HepG2 (cell line): ENCODE measurements around the gene TUBA8. TPM values are rescaled to one million over a fixed set of nuclear protein-coding genes. Genes with fewer than 3 reads are reported as not detected.

Source experiments
- BORCS8-MEF2B ChIP-seq: sonication (generic); formaldehyde crosslinking; IDR thresholded peaks from 2 replicates; pipeline ENCODE4 v1.8.0; 2022; ENCODE audit warnings: mild to moderate bottlenecking, missing genetic modification reagents
- CREBL2 ChIP-seq: sonication (generic); formaldehyde crosslinking; IDR thresholded peaks from 2 replicates; pipeline ENCODE4 v1.8.1; 2023; ENCODE audit warnings: missing genetic modification reagents, mild to moderate bottlenecking, borderline replicate concordance
- ETV5 ChIP-seq: IDR thresholded peaks from 2 replicates; pipeline ENCODE4 v1.6.1; 2018; ENCODE audit warnings: missing biosample characterization, missing genetic modification reagents, inconsistent platforms, borderline replicate concordance
- FOXO1 ChIP-seq: sonication (generic); formaldehyde crosslinking; IDR thresholded peaks from 2 replicates; pipeline ENCODE4 v1.4.0; 2020; ENCODE audit warnings: missing genetic modification reagents
- GLI4 ChIP-seq: sonication (generic); formaldehyde crosslinking; IDR thresholded peaks from 2 replicates; pipeline ENCODE4 v1.5.1; 2020; ENCODE audit warnings: missing genetic modification reagents, mild to moderate bottlenecking, moderate library complexity, borderline replicate concordance
- GPBP1L1 ChIP-seq: sonication (generic); formaldehyde crosslinking; IDR thresholded peaks from 2 replicates; pipeline ENCODE4 v1.5.0; 2020; ENCODE audit warnings: mild to moderate bottlenecking, missing genetic modification reagents
- HBP1 ChIP-seq: IDR thresholded peaks from 2 replicates; pipeline ENCODE4 v1.6.1; 2016; ENCODE audit warnings: low read depth, control low read depth
- MAFK ChIP-seq, 2 experiments: IDR thresholded peaks in 1 of 2; conservative IDR thresholded peaks in 1 of 2; 2 replicates each; pipeline ENCODE4 v1.6.1; 2011; ENCODE audit warnings: improper control_type of control experiment in 2 of 2, low read length in 2 of 2
- MYPOP ChIP-seq: sonication (generic); formaldehyde crosslinking; IDR thresholded peaks from 2 replicates; pipeline ENCODE4 v1.8.1; 2023; ENCODE audit warnings: mild to moderate bottlenecking, moderate library complexity, missing genetic modification reagents
- PAF1 ChIP-seq: IDR thresholded peaks from 2 replicates; pipeline ENCODE4 v1.6.1; 2016; ENCODE audit warnings: missing genetic modification reagents, missing compliant biosample characterization
- TAF15 ChIP-seq: fragments of 200-400 bp; formaldehyde crosslinking; IDR thresholded peaks from one replicate; pipeline ENCODE4 v1.6.1; 2018; ENCODE audit warnings: mild to moderate bottlenecking, low read depth, low read length; ENCODE audit not compliant: poor library complexity, severe bottlenecking
- ZBTB8A ChIP-seq: sonication (generic); formaldehyde crosslinking; IDR thresholded peaks from 2 replicates; pipeline ENCODE4 v1.4.0; 2020; ENCODE audit warnings: mild to moderate bottlenecking, low read depth, missing genetic modification reagents, borderline replicate concordance
- ZNF205 ChIP-seq: IDR thresholded peaks from 2 replicates; pipeline ENCODE4 v1.6.1; 2018; ENCODE audit warnings: missing biosample characterization, missing genetic modification reagents
- ZNF678 ChIP-seq: sonication (generic); formaldehyde crosslinking; IDR thresholded peaks from 2 replicates; pipeline ENCODE4 v1.4.0; 2020; ENCODE audit warnings: mild to moderate bottlenecking, missing genetic modification reagents
- ZSCAN12 ChIP-seq: sonication (generic); formaldehyde crosslinking; IDR thresholded peaks from 2 replicates; pipeline ENCODE4 v1.9.0; 2021; ENCODE audit warnings: mild to moderate bottlenecking, missing genetic modification reagents
- polyA plus RNA-seq, 8 experiments: library from polyadenylated mRNA; depleted of rRNA in 3 of 8; stranded (reverse) in 7 of 8; unstranded in 1 of 8; fragments of >200 nt; fragmentation: Illumina TruSeq in 4 of 8; extraction: Trizol in 4 of 8; gene quantifications; 2 replicates each; pipeline versions ENCODE4 v1.2.1 to v1.2.3, GENCODE V29; 2011 to 2016; ENCODE audit warnings: low read depth in 4 of 8, missing spikeins in 1 of 8, mixed read lengths in 1 of 8; ENCODE audit not compliant: insufficient read depth in 1 of 8
- total RNA-seq, 5 experiments: library from RNA; depleted of rRNA; stranded (reverse); fragments of >200 nt; fragmentation: Illumina TruSeq; extraction: Trizol; gene quantifications; 2 replicates each; pipeline ENCODE4 v1.2.3, GENCODE V29; 2016; ENCODE audit warnings: low read depth in 1 of 5
- TF ChIP-seq, protein P1 (sequence below): sonication (generic); formaldehyde crosslinking; IDR thresholded peaks from 2 replicates; pipeline ENCODE4 v1.8.0; 2022; ENCODE audit warnings: mild to moderate bottlenecking, missing genetic modification reagents; ENCODE audit not compliant: insufficient replicate concordance
- TF ChIP-seq, protein P2 (sequence below): sonication (generic); formaldehyde crosslinking; IDR thresholded peaks from 2 replicates; pipeline ENCODE4 v1.4.0; 2020; ENCODE audit warnings: missing genetic modification reagents, borderline replicate concordance
- TF ChIP-seq, protein P3 (sequence below): sonication (generic); formaldehyde crosslinking; IDR thresholded peaks from 2 replicates; pipeline ENCODE4 v1.4.0; 2020; ENCODE audit warnings: low read depth, mild to moderate bottlenecking, missing genetic modification reagents

The TUBA8 gene
- total and polyA plus RNA-seq, 2 of the 13 experiments (the other 11 are each of a cell fraction or from before 2014, with no cell fraction given), result 0.35 to 0.69 TPM

DNA sequence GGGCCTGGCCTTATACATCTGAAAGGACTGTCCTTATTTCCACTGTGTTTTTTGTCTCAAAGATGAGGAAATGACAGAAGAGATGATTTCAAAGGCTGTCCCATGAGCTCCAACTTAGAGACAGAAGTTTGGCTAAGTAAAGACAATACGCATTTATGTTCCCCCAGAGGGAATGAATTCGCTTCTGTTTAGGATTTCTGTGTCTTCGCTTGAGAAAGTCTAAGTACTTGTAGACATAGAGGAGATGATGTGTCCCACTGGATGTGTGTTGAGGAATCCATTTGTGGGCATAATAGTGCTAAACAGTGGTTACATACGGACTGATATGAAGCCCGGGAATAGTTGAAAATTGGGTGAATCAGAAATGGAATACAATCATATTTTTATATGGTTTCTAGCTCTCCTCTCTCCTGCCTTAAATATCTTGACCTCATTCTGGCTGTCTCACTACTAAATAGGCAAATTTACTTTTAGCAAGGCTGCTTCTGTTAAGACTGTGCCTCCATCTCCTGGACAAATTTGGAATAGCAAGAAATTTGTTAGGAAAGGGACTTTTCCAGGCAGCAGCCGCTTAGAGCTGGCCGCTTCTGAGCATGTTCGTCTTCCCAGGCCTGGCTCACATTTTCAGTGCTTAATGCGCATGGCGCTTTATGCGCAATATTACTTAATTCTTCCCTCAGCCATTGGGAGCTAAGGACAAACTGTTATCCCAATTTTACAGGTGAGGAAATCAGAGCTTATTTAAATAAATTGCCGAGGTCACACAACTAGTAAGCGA, 34.7 kb upstream of the TUBA8 start (continued):
- TF ChIP-seq BORCS8-MEF2B (no peak), FOXO1 (no peak), TAF15 (no peak), MAFK (conservative IDR thresholded peaks at IDR 0.05 in 1 of 2, IDR thresholded peaks at IDR 0.05 in 1 of 2; ENCODE audit: low read length in 2 of 2) (no peak), ZBTB8A (CRISPR knock-in tag) (no peak), ZNF205 (no peak), MYPOP (peak; percentile 41; the same call in 1 of the 2 replicates), ZSCAN12 (CRISPR knock-in tag) (no peak), GPBP1L1 (CRISPR knock-in tag) (no peak), GLI4 (CRISPR knock-in tag) (no peak), HBP1 (CRISPR knock-in tag) (no peak), PAF1 (CRISPR knock-in tag) (no peak), CREBL2 (CRISPR knock-in tag) (no peak), ZNF678 (CRISPR knock-in tag) (no peak), ETV5 (CRISPR knock-in tag) (no peak)
- TF ChIP-seq, protein P1, sequence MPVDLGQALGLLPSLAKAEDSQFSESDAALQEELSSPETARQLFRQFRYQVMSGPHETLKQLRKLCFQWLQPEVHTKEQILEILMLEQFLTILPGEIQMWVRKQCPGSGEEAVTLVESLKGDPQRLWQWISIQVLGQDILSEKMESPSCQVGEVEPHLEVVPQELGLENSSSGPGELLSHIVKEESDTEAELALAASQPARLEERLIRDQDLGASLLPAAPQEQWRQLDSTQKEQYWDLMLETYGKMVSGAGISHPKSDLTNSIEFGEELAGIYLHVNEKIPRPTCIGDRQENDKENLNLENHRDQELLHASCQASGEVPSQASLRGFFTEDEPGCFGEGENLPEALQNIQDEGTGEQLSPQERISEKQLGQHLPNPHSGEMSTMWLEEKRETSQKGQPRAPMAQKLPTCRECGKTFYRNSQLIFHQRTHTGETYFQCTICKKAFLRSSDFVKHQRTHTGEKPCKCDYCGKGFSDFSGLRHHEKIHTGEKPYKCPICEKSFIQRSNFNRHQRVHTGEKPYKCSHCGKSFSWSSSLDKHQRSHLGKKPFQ (CRISPR knock-in tag), result no peak
- TF ChIP-seq, protein P2, sequence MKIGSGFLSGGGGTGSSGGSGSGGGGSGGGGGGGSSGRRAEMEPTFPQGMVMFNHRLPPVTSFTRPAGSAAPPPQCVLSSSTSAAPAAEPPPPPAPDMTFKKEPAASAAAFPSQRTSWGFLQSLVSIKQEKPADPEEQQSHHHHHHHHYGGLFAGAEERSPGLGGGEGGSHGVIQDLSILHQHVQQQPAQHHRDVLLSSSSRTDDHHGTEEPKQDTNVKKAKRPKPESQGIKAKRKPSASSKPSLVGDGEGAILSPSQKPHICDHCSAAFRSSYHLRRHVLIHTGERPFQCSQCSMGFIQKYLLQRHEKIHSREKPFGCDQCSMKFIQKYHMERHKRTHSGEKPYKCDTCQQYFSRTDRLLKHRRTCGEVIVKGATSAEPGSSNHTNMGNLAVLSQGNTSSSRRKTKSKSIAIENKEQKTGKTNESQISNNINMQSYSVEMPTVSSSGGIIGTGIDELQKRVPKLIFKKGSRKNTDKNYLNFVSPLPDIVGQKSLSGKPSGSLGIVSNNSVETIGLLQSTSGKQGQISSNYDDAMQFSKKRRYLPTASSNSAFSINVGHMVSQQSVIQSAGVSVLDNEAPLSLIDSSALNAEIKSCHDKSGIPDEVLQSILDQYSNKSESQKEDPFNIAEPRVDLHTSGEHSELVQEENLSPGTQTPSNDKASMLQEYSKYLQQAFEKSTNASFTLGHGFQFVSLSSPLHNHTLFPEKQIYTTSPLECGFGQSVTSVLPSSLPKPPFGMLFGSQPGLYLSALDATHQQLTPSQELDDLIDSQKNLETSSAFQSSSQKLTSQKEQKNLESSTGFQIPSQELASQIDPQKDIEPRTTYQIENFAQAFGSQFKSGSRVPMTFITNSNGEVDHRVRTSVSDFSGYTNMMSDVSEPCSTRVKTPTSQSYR (CRISPR knock-in tag), result no peak
- TF ChIP-seq, protein P3, sequence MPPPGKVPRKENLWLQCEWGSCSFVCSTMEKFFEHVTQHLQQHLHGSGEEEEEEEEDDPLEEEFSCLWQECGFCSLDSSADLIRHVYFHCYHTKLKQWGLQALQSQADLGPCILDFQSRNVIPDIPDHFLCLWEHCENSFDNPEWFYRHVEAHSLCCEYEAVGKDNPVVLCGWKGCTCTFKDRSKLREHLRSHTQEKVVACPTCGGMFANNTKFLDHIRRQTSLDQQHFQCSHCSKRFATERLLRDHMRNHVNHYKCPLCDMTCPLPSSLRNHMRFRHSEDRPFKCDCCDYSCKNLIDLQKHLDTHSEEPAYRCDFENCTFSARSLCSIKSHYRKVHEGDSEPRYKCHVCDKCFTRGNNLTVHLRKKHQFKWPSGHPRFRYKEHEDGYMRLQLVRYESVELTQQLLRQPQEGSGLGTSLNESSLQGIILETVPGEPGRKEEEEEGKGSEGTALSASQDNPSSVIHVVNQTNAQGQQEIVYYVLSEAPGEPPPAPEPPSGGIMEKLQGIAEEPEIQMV (CRISPR knock-in tag), result no peak
